HepG2 (cell line): Measurements from ENCODE around the gene ARL10. TPM values are rescaled to one million over a fixed set of nuclear protein-coding genes. Genes with fewer than 3 reads are reported as not detected.

Experiments
- AFF4 ChIP-seq: sonication (generic); formaldehyde crosslinking; IDR thresholded peaks from 2 replicates; pipeline ENCODE4 v1.4.0; 2020; ENCODE audit warnings: missing genetic modification reagents
- ATF4 ChIP-seq, 2 experiments: fragments of 450-650 bp in 1 of 2; sonication (generic) in 1 of 2; formaldehyde crosslinking; IDR thresholded peaks; 2 replicates each; pipeline versions ENCODE4 v1.5.0 to v1.8.0; 2020 to 2022; ENCODE audit warnings: mild to moderate bottlenecking in 1 of 2, missing genetic modification reagents in 1 of 2
- BORCS8-MEF2B ChIP-seq: sonication (generic); formaldehyde crosslinking; IDR thresholded peaks from 2 replicates; pipeline ENCODE4 v1.8.0; 2022; ENCODE audit warnings: mild to moderate bottlenecking, missing genetic modification reagents
- CTCF ChIP-seq: sonication (generic); formaldehyde crosslinking; IDR thresholded peaks from 2 replicates; pipeline ENCODE4 v1.5.0; 2020; ENCODE audit warnings: mild to moderate bottlenecking, missing genetic modification reagents, moderate library complexity
- GTF2F1 ChIP-seq: fragments of 150-350 bp; IDR thresholded peaks from 2 replicates; pipeline ENCODE4 v1.6.1; 2014; ENCODE audit warnings: low read length
- MYPOP ChIP-seq: sonication (generic); formaldehyde crosslinking; IDR thresholded peaks from 2 replicates; pipeline ENCODE4 v1.8.1; 2023; ENCODE audit warnings: mild to moderate bottlenecking, moderate library complexity, missing genetic modification reagents
- RFX1 ChIP-seq: fragments of 450-650 bp; IDR thresholded peaks from 2 replicates; pipeline ENCODE4 v1.6.1; 2017
- SYNCRIP ChIP-seq: fragments of 200-400 bp; formaldehyde crosslinking; IDR thresholded peaks from 2 replicates; pipeline ENCODE4 v1.6.1; 2018; ENCODE audit warnings: mild to moderate bottlenecking, low read depth, low read length; ENCODE audit not compliant: insufficient read depth
- ZBTB10 ChIP-seq: sonication (generic); formaldehyde crosslinking; IDR thresholded peaks from 2 replicates; pipeline ENCODE4 v1.4.0; 2020; ENCODE audit warnings: missing genetic modification reagents, borderline replicate concordance
- ZNF281 ChIP-seq: sonication (generic); formaldehyde crosslinking; IDR thresholded peaks from 2 replicates; pipeline ENCODE4 v1.4.0; 2020; ENCODE audit warnings: missing genetic modification reagents, borderline replicate concordance
- ZNF775 ChIP-seq: sonication (generic); formaldehyde crosslinking; IDR thresholded peaks from 2 replicates; pipeline ENCODE4 v1.4.0; 2020; ENCODE audit warnings: missing genetic modification reagents, mild to moderate bottlenecking, moderate library complexity, borderline replicate concordance
- ZNF790 ChIP-seq: sonication (generic); formaldehyde crosslinking; IDR thresholded peaks from 2 replicates; pipeline ENCODE4 v1.8.0; 2022; ENCODE audit warnings: missing genetic modification reagents, mild to moderate bottlenecking, borderline replicate concordance
- ZNF83 ChIP-seq: sonication (generic); formaldehyde crosslinking; IDR thresholded peaks from 2 replicates; pipeline ENCODE4 v1.4.0; 2020; ENCODE audit warnings: missing genetic modification reagents, mild to moderate bottlenecking, borderline replicate concordance
- polyA plus RNA-seq, 8 experiments: library from polyadenylated mRNA; depleted of rRNA in 3 of 8; stranded (reverse) in 7 of 8; unstranded in 1 of 8; fragments of >200 nt; fragmentation: Illumina TruSeq in 4 of 8; extraction: Trizol in 4 of 8; gene quantifications; 2 replicates each; pipeline versions ENCODE4 v1.2.1 to v1.2.3, GENCODE V29; 2011 to 2016; ENCODE audit warnings: low read depth in 4 of 8, missing spikeins in 1 of 8, mixed read lengths in 1 of 8; ENCODE audit not compliant: insufficient read depth in 1 of 8
- total RNA-seq, 5 experiments: library from RNA; depleted of rRNA; stranded (reverse); fragments of >200 nt; fragmentation: Illumina TruSeq; extraction: Trizol; gene quantifications; 2 replicates each; pipeline ENCODE4 v1.2.3, GENCODE V29; 2016; ENCODE audit warnings: low read depth in 1 of 5

ARL10 gene
- total and polyA plus RNA-seq, 2 of the 13 experiments (the other 11 are each of a cell fraction or from before 2014, with no cell fraction given): 0.18 to 0.50 TPM

- peak; percentile 35; the same call in 1 of the 2 replicates for TF ChIP-seq MYPOP (CRISPR knock-in tag)
- peak; percentile 84 for TF ChIP-seq GTF2F1
- peak; percentile 88; the same call in 1 of the 2 replicates for TF ChIP-seq ZNF790 (CRISPR knock-in tag)
- TF ChIP-seq ATF4 (CRISPR knock-in tag; IDR thresholded peaks at IDR 0.05): no peak; a peak in 1 of 4 replicates
- TF ChIP-seq SYNCRIP: no peak
- TF ChIP-seq RFX1: no peak
- 0 out of 2 replicates have a peak, but pooled peaks have one; percentile 13 for TF ChIP-seq ZNF281 (CRISPR knock-in tag)
- 0 out of 2 replicates have a peak, but pooled peaks have one; percentile 83 for TF ChIP-seq AFF4
- TF ChIP-seq BORCS8-MEF2B: peak; percentile 34; the same call in 1 of the 2 replicates
- TF ChIP-seq ZBTB10: peak; percentile 75; the same call in 1 of the 2 replicates
- no peak; the same call in 1 of the 2 replicates for TF ChIP-seq ZNF83 (CRISPR knock-in tag)
- peak; percentile 69 for TF ChIP-seq CTCF
- TF ChIP-seq ZNF775 (CRISPR knock-in tag): no peak
Observed at GRCh38 chr5:176361437-176362232, 3.7 kb upstream of the ARL10 start, which contains the start of gene KIAA1191 (continued).
